Thymus (tissue), 11 donors: ENCODE measurements around the gene TMPRSS15. TPM values are rescaled to one million over a fixed set of nuclear protein-coding genes. Genes with fewer than 3 reads are reported as not detected.

Experiments used
- DNase-seq, 9 donors: peaks; one replicate each; pipeline ENCODE4 v3.0.0-alpha.2; 2013; ENCODE audit warnings: low spot score in 9 of 9, low read depth in 6 of 9, missing footprints in 1 of 9
- H3K27ac ChIP-seq, 2 donors: one replicate each; pipeline ENCODE4 v1.5.1; 2013; ENCODE audit warnings: control low read depth in 1 of 2, low read depth in 1 of 2, low read length in 1 of 2, mild to moderate bottlenecking in 1 of 2, moderate library complexity in 1 of 2
- H3K27me3 ChIP-seq, 2 donors: one replicate each; pipeline ENCODE4 v1.5.1; 2013; ENCODE audit warnings: low read length in 1 of 2; ENCODE audit not compliant: control insufficient read depth in 2 of 2, insufficient read depth in 1 of 2
- H3K36me3 ChIP-seq, 2 donors: one replicate each; pipeline ENCODE4 v1.5.1; 2013; ENCODE audit warnings: low read length in 1 of 2, mild to moderate bottlenecking in 1 of 2, moderate library complexity in 1 of 2; ENCODE audit not compliant: control insufficient read depth in 2 of 2, insufficient read depth in 2 of 2
- H3K4me1 ChIP-seq, 2 donors: one replicate each; pipeline ENCODE4 v1.5.1; 2013; ENCODE audit warnings: low read length in 2 of 2; ENCODE audit not compliant: control insufficient read depth in 2 of 2, insufficient read depth in 2 of 2
- H3K4me3 ChIP-seq, 2 donors: one replicate each; pipeline ENCODE4 v1.5.1; 2013; ENCODE audit warnings: low read length in 2 of 2, control low read depth in 1 of 2, mild to moderate bottlenecking in 1 of 2
- H3K9me3 ChIP-seq, 2 donors: one replicate each; pipeline ENCODE4 v1.5.1; 2013; ENCODE audit warnings: low read length in 1 of 2, mild to moderate bottlenecking in 1 of 2; ENCODE audit not compliant: control insufficient read depth in 2 of 2, insufficient read depth in 1 of 2
- WGBS: extraction: QIAGEN DNeasy Blood & Tissue Kit; methylation state at CpG from one replicate; pipeline ENCODE4 v1.1.7; 2013; 5-methylcytosine and 5-hydroxymethylcytosine counted together
- polyA plus RNA-seq: library from polyadenylated mRNA; stranded (reverse); fragments of 200-250 nt; gene quantifications from one replicate; pipeline ENCODE4 v1.2.3, GENCODE V29; 2013
- total RNA-seq: library from RNA; stranded (reverse); fragments of 120-200 nt; gene quantifications from one replicate; pipeline ENCODE4 v1.2.4, GENCODE V29; 2013
- donor health status: healthy.

Gene TMPRSS15
- total and polyA plus RNA-seq, 2 donors = under 0.01 to 0.02 TPM

DNA sequence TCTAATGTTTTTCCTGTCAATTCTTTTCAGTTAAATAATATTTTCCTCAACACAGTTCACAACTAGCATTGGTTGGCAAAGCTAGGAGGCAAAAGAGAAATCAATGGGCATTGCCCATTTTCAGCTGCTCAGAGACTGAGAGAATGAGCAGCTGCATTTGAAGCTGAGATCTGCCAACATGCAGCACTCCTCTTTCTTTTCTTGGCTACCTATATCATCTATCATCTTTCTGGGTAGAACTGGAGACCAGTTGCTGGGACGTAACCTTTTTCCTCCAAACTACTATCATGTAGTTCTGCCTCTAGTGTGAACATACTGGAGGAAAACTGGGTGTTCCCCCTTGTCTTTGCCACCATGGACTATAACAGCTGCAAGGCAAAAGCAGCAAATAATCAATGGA, 136.1 kb downstream of the TMPRSS15 start:
- H3K27me3 ChIP-seq = no peaks in the 10 kb centered on the region

DNA sequence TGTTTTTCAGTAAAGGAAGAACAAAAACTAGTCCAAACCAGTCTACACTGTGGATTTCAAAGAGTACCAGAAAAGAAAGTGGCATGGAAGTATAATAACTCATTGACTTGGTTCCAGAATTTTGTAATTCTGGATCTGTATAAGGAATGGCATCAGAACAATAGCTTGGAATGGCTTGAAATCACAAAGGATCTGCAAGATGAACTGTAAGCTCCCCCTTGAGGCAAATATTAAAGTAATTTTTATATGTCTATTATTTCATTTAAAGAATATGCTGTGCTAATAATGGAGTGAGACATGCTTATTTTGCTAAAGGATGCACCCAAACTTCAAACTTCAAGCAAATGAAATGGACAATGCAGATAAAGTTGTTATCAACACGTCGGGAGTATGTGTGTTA, 137.6 kb downstream of the TMPRSS15 start:
- 95% methylated on average over 2 of the region's 2 CpGs for WGBS
- DNase-seq = no peak
- H3K4me1 ChIP-seq = no peaks in the 10 kb centered on the region
- H3K4me3 ChIP-seq = no peak overlapping the region
- no peaks in the 10 kb centered on the region for H3K27me3 ChIP-seq
- no peaks in the 10 kb centered on the region for H3K36me3 ChIP-seq
- no peak overlapping the region for H3K27ac ChIP-seq
- no peaks in the 10 kb centered on the region for H3K9me3 ChIP-seq

More for the DNA sequence above, 136.1 kb downstream of the TMPRSS15 start:
- H3K27ac ChIP-seq = no peak overlapping the region
- no peak for DNase-seq
- 95% methylated on average over 1 of the region's 1 CpG for WGBS
- H3K4me3 ChIP-seq = no peak overlapping the region
- no peaks in the 10 kb centered on the region for H3K36me3 ChIP-seq
- H3K9me3 ChIP-seq = no peaks in the 10 kb centered on the region
- no peaks in the 10 kb centered on the region for H3K4me1 ChIP-seq

DNA sequence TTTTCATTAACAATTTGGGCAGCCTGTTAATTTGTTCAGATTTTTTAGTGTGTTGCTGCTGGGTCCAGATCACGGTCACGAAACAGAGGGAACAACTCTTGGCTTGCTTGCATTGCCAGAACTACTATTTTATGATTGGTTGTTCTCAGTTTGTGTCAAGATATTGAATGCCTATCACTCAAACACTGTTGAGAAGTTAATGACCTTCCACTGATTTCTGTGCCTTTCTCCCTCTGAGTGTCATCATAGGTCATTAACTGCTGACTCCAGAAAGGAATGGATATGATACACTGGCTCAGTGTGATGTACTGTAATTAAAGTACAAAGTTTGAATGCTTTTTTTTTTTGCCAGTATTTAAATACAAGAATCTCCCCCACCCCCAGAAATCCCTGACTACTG, 149.8 kb downstream of the TMPRSS15 start:
- Histone ChIP-seq H3K9me3 (no peaks in the 10 kb centered on the region), H3K27me3 (no peaks in the 10 kb centered on the region), H3K4me1 (no peaks in the 10 kb centered on the region), H3K4me3 (no peak overlapping the region), H3K36me3 (no peaks in the 10 kb centered on the region), H3K27ac (no peak overlapping the region)
- DNase-seq = no peak
- WGBS = 96% methylated on average over 2 of the region's 2 CpGs

DNA sequence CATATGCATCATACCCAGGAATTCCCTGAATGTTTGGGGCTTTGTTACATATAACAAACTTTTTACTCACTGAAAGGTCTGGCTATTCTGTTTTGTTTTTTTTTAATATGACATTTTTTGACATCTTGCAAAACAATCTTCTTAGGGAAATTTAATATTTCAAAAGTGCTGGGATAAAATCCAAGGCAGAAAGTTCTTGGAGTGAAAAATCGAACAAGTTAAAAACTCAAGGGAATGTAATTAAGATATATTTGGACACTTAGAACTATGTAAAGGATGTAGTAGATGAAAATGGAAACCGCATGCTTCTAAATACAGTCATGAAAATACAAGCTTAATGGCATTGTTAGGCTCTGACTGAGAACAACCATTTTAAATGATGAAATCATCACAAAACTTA, 150.4 kb downstream of the TMPRSS15 start:
- Histone ChIP-seq H3K9me3 (no peaks in the 10 kb centered on the region), H3K27me3 (no peaks in the 10 kb centered on the region), H3K36me3 (no peaks in the 10 kb centered on the region), H3K27ac (no peak overlapping the region), H3K4me1 (no peaks in the 10 kb centered on the region), H3K4me3 (no peak overlapping the region)
- 94% methylated on average over 2 of the region's 2 CpGs for WGBS
- DNase-seq = no peak

DNA sequence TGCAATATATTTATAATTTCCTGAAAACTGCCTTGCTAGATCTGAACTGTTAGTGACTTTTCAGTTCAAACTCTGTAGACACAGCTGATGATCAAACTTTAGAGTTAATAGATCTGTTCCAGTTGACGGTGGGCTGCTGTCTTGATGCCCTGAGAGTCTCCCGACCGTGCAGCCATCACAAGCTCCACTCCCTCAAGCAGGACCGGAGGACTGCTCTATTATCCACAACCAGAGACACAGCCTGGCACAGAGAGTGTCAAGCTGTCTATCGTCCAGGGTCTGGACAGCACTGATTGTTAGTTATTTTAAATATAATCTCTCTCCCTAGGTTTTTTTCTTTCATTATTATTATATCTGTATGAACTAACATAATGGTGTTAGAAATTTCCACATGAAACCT, 150.9 kb downstream of the TMPRSS15 start:
- WGBS = 91% methylated on average over 5 of the region's 5 CpGs
- Histone ChIP-seq H3K9me3 (no peaks in the 10 kb centered on the region), H3K27me3 (no peaks in the 10 kb centered on the region), H3K4me1 (no peaks in the 10 kb centered on the region), H3K36me3 (no peaks in the 10 kb centered on the region), H3K4me3 (no peak overlapping the region), H3K27ac (no peak overlapping the region)
- no peak for DNase-seq

DNA sequence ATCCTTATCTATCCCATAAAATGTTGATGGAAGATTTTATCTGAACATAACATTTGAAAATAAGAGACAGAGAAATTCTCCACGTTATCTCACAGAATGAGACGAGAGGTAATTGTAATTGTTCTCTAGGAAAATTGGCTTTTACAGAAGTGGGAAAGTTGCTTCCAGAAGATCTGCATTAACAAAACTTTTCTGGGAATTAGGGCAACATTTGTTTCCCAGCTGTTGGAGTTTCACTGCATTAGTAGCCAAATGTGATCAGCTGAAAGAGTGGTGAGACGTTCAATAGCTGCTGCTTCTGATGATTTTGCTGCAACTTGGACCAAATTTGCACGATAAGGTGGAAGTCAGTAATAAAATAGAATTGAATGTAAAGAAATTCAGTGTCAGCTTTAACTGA, 151.3 kb downstream of the TMPRSS15 start:
- no peaks in the 10 kb centered on the region for H3K9me3 ChIP-seq
- H3K4me1 ChIP-seq = no peaks in the 10 kb centered on the region
- H3K36me3 ChIP-seq = no peaks in the 10 kb centered on the region
- no peak overlapping the region for H3K27ac ChIP-seq
- H3K4me3 ChIP-seq = no peak overlapping the region
- no peaks in the 10 kb centered on the region for H3K27me3 ChIP-seq
- 93% methylated on average over 4 of the region's 4 CpGs for WGBS
- no peak for DNase-seq

DNA sequence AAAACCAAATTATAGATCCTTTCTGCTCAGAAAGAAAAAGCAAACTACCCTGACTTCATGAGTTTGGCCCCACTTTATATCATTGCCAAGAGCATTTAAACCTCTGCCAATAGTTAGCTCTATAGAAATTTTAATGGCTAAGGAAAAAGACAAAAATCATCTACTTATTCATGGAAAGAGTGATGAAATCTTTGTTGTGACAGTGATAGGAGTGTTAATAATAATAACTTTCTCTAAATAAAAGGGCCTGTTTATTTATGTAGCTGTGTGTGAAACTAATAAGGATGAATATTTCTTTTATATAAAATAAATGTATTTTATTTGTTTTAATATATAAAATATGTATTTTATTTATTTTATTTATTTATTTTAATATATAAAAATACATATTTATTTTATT, 152.5 kb downstream of the TMPRSS15 start:
- no peak overlapping the region for H3K4me3 ChIP-seq
- no peaks in the 10 kb centered on the region for H3K9me3 ChIP-seq
- H3K36me3 ChIP-seq = no peaks in the 10 kb centered on the region
- H3K27me3 ChIP-seq = no peaks in the 10 kb centered on the region
- DNase-seq = no peak
- H3K4me1 ChIP-seq = no peaks in the 10 kb centered on the region
- H3K27ac ChIP-seq = no peak overlapping the region

DNA sequence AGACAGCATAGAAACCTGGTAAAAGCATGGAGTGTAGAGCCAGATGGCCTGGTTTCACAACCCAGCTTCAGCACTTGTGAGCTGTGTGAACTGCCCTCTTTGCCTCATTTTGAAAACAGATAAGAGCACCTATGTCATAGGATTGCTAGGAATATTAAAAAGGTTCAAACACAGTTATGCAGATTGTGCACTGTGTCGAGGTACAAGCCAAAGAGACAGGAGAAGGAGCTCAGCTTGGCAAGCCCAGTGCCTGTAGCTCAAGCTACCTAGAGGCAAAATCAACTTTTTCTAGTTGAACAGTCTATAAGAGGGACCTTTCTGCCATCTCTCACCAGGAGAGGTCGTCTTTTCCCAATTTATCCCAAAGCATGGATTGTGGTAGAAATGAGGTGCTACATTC, 153.9 kb downstream of the TMPRSS15 start:
- Histone ChIP-seq H3K4me1 (no peaks in the 10 kb centered on the region), H3K9me3 (no peaks in the 10 kb centered on the region), H3K4me3 (no peak overlapping the region), H3K36me3 (no peaks in the 10 kb centered on the region), H3K27ac (no peak overlapping the region), H3K27me3 (peaks cover 5 to 14% of the 10 kb centered on the region in 2 donors)
- DNase-seq = peak in 2 of 9 donors; percentile 5 to 16
- 79% methylated on average over 2 of the region's 2 CpGs for WGBS

DNA sequence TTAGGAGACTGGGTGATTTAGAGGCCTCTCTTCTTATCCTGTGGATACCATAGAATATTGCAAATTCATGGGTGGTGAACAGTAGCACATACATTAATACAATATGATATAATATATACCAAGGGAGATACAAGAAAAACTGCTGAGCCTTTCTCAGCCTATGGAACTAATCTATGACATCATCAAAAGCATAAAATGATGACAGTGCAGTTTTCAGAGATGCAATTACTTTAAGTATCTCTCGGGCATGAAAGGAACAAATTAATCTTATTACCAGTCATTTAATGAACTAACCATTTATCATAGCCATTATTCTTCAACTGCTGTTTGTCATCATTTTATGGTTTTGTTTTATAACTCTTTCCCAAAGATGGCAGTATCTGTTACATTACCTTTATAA, 155.4 kb downstream of the TMPRSS15 start:
- Histone ChIP-seq H3K4me1 (no peaks in the 10 kb centered on the region), H3K9me3 (no peaks in the 10 kb centered on the region), H3K27ac (no peak overlapping the region), H3K27me3 (peaks cover 10 to 23% of the 10 kb centered on the region in 2 donors), H3K4me3 (no peak overlapping the region), H3K36me3 (no peaks in the 10 kb centered on the region)
- no peak for DNase-seq
- 90% methylated on average over 1 of the region's 1 CpG for WGBS

DNA sequence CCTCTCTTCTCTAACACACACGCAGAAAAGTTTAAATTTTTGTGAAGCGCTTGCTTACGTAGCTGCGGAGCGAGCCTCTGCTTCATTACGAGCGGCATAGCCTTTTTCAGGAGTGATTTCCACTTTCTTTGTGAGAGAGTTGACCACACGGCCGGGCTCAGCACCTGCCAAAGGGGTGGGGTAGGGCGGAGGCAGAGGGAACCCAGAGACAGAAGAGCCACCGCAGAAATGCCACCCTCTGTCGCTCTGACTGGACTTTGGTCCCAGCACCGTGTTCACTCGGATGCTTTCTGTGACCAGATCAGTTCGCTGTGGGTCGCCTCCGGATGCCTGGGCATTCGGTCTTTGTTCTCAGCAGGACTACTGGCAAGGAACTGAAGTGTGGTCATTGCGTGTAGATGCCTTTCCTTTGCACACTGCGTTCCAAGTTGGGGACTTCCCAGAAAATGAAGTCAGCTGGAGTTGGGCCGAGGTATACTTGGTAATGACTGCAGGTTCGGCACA, 158.1 kb downstream of the TMPRSS15 start:
- WGBS = 16% methylated on average over 22 of the region's 22 CpGs
- Histone ChIP-seq H3K36me3 (no peaks in the 10 kb centered on the region), H3K27ac (no peak overlapping the region), H3K27me3 (peaks cover 10 to 26% of the 10 kb centered on the region in 2 donors), H3K4me1 (no peaks in the 10 kb centered on the region), H3K9me3 (no peaks in the 10 kb centered on the region), H3K4me3 (no peak overlapping the region)
- no peak for DNase-seq
